K562 (cell line): ENCODE data around the gene DDX54. TPM values are rescaled to one million over a fixed set of nuclear protein-coding genes. Genes with fewer than 3 reads are reported as not detected.

Source experiments
- ATAC-seq: fragments of 200-7000 bp; cut with Tn5 transposase; 3 replicates; pipeline ENCODE4 v1.9.1; 2020; ENCODE audit warnings: moderate library complexity
- BruUV-seq: library from RNA; stranded (reverse); fragments of 400-500 nt; replicated peaks from 2 replicates; lab custom pipeline; 2021; lab: Mats Ljungman, UMichigan
- CTCF ChIA-PET: fragments of 300-600 bp; formaldehyde crosslinking; extraction: SDS; loops from one replicate; lab custom pipeline; 2021; ENCODE audit warnings: low intra/inter-chr PET ratio; lab: Yijun Ruan, JAX
- POLR2A ChIA-PET: fragments of 300-600, 350-650 bp; sonication (Branson Sonifier 250); formaldehyde crosslinking; extraction: SDS; loops from one replicate; lab custom pipeline; 2021; ENCODE audit warnings: antibody characterized with exemption, inconsistent platforms; lab: Yijun Ruan, JAX
- DNase-seq, 4 experiments: peaks; one replicate each; pipeline versions ENCODE4 v3.0.0 to v3.0.0-alpha.2; 2011 to 2018; ENCODE audit warnings: low spot score in 3 of 4, mixed read lengths in 3 of 4; ENCODE audit errors: extremely low read depth in 1 of 4
- FAIRE-seq: peaks from 2 replicates; lab custom pipeline; 2011; peaks lifted over from hg19 to GRCh38; lab: Jason Lieb, UNC
- H2AFZ ChIP-seq: 2 replicates; pipeline ENCODE4 v1.6.0; 2011; ENCODE audit warnings: low read depth, low read length, control low read depth, inconsistent platforms
- H3K27ac ChIP-seq: fragments of 200-600 bp; 3 replicates; pipeline ENCODE4 v1.8.0; 2011; ENCODE audit warnings: low read depth, mild to moderate bottlenecking, control low read depth, inconsistent platforms, low read length, moderate library complexity, mixed read lengths; ENCODE audit errors: extremely low read depth
- H3K27me3 ChIP-seq, 2 experiments: fragments of 300-600 bp in 1 of 2; 2 replicates in 1 of 2; 3 replicates in 1 of 2; pipeline versions ENCODE4 v1.6.0 to v1.8.0; 2011; ENCODE audit warnings: inconsistent platforms in 2 of 2, low read length in 2 of 2, mild to moderate bottlenecking in 1 of 2, mixed read lengths in 1 of 2, moderate library complexity in 1 of 2; ENCODE audit not compliant: control insufficient read depth in 2 of 2, insufficient read depth in 2 of 2
- H3K36me3 ChIP-seq: fragments of 300-600 bp; 3 replicates; pipeline ENCODE4 v1.8.0; 2011; ENCODE audit warnings: mild to moderate bottlenecking, low read length, inconsistent platforms; ENCODE audit not compliant: control insufficient read depth, insufficient read depth
- H3K4me1 ChIP-seq, 2 experiments: fragments of 200-600 bp in 1 of 2; replicated peaks in 1 of 2; 2 replicates in 1 of 2; 3 replicates in 1 of 2; pipeline versions ENCODE4 v1.5.1 to v1.8.0; 2011; ENCODE audit warnings: inconsistent platforms in 2 of 2, low read length in 2 of 2, mild to moderate bottlenecking in 1 of 2, mixed read lengths in 1 of 2, moderate library complexity in 1 of 2; ENCODE audit not compliant: control insufficient read depth in 2 of 2, insufficient read depth in 2 of 2
- H3K4me2 ChIP-seq: 2 replicates; pipeline ENCODE4 v1.6.1; 2011; ENCODE audit warnings: low read length, control low read depth, inconsistent platforms, mixed read lengths; ENCODE audit not compliant: insufficient read depth
- H3K4me3 ChIP-seq: fragments of 200-600 bp; sonication (generic), shearing (Covaris generic); 2 replicates; pipeline ENCODE4 v1.5.1; 2016; ENCODE audit warnings: control low read depth, inconsistent platforms
- H3K79me2 ChIP-seq: fragments of 200-600 bp; 3 replicates; pipeline ENCODE4 v1.8.0; 2011; ENCODE audit warnings: low read length, inconsistent platforms; ENCODE audit not compliant: control insufficient read depth, insufficient read depth
- H3K9ac ChIP-seq, 2 experiments: 2 replicates each; pipeline versions ENCODE4 v1.6.0 to v1.6.1; 2011; ENCODE audit warnings: low read depth in 2 of 2, low read length in 2 of 2, control low read depth in 1 of 2, inconsistent platforms in 1 of 2, mild to moderate bottlenecking in 1 of 2, mixed read lengths in 1 of 2; ENCODE audit not compliant: insufficient read depth in 1 of 2
- H3K9me1 ChIP-seq: one replicate; pipeline ENCODE4 v1.6.0; 2011; ENCODE audit warnings: inconsistent platforms, mild to moderate bottlenecking, low read length, moderate library complexity; ENCODE audit not compliant: control insufficient read depth, insufficient read depth
- H3K9me3 ChIP-seq: replicated peaks from 2 replicates; pipeline ENCODE4 v1.5.1; 2011; ENCODE audit warnings: low read depth, low read length, inconsistent platforms; ENCODE audit not compliant: control insufficient read depth, insufficient read depth
- H4K20me1 ChIP-seq: replicated peaks from 2 replicates; pipeline ENCODE4 v1.6.1; 2011; ENCODE audit warnings: low read length, inconsistent platforms, mixed read lengths; ENCODE audit not compliant: control insufficient read depth, insufficient read depth
- CEBPG ChIP-seq, 3 experiments: fragments of 200-800 bp in 1 of 3; sonication (Bioruptor generic) in 1 of 3; sonication (generic) in 1 of 3; formaldehyde crosslinking in 1 of 3; IDR thresholded peaks in 2 of 3; conservative IDR thresholded peaks in 1 of 3; 2 replicates each; pipeline versions ENCODE4 v1.6.1 to v1.8.0; 2016 to 2022; ENCODE audit warnings: missing compliant biosample characterization in 2 of 3, missing genetic modification characterization in 2 of 3, mild to moderate bottlenecking in 1 of 3, missing genetic modification reagents in 1 of 3
- HEY1 ChIP-seq: fragments of 250-450 bp; sonication (Bioruptor Pico); IDR thresholded peaks from 2 replicates; pipeline ENCODE4 v1.5.0; 2020; ENCODE audit warnings: mild to moderate bottlenecking, moderate library complexity, borderline replicate concordance
- KLF10 ChIP-seq: fragments of 250-450 bp; sonication (Bioruptor Pico); IDR thresholded peaks from 2 replicates; pipeline ENCODE4 v1.6.1; 2021; ENCODE audit warnings: matching md5 sums
- NR1H2 ChIP-seq: sonication (generic); formaldehyde crosslinking; IDR thresholded peaks from 2 replicates; pipeline ENCODE4 v1.4.0; 2020; ENCODE audit warnings: mild to moderate bottlenecking, missing genetic modification reagents
- OTX1 ChIP-seq: fragments of 450-650 bp; formaldehyde crosslinking; IDR thresholded peaks from 2 replicates; pipeline ENCODE4 v1.4.0; 2022; ENCODE audit warnings: mild to moderate bottlenecking
- PHF21A ChIP-seq: fragments of 450-650 bp; IDR thresholded peaks from 2 replicates; pipeline ENCODE4 v1.6.1; 2017; ENCODE audit warnings: low read depth, borderline replicate concordance
- PHF8 ChIP-seq: fragments of 200-600 bp; sonication (generic); IDR thresholded peaks from 2 replicates; pipeline ENCODE4 v1.6.1; 2012; ENCODE audit warnings: mixed run types, mild to moderate bottlenecking, inconsistent platforms, low read length, moderate library complexity, borderline replicate concordance
- PYGO2 ChIP-seq: fragments of 450-650 bp; IDR thresholded peaks from 2 replicates; pipeline ENCODE4 v1.6.1; 2016; ENCODE audit warnings: mild to moderate bottlenecking, missing genetic modification characterization, moderate library complexity, missing compliant biosample characterization
- RB1 ChIP-seq: fragments of 450-650 bp; IDR thresholded peaks from 2 replicates; pipeline ENCODE4 v1.6.1; 2017; ENCODE audit warnings: low read depth, mild to moderate bottlenecking
- SIX5 ChIP-seq, 2 experiments: IDR thresholded peaks; 2 replicates each; pipeline ENCODE4 v1.6.1; 2011; ENCODE audit warnings: low read length in 2 of 2, borderline replicate concordance in 1 of 2, low read depth in 1 of 2, mild to moderate bottlenecking in 1 of 2, moderate library complexity in 1 of 2; ENCODE audit not compliant: insufficient read depth in 1 of 2
- SRSF9 ChIP-seq: fragments of 200-400 bp; formaldehyde crosslinking; IDR thresholded peaks from 2 replicates; pipeline ENCODE4 v1.6.1; 2017; ENCODE audit warnings: low read depth, low read length, borderline replicate concordance
- XRCC3 ChIP-seq: fragments of 450-650 bp; IDR thresholded peaks from 2 replicates; pipeline ENCODE4 v1.6.1; 2017; ENCODE audit warnings: mild to moderate bottlenecking, moderate library complexity
- ZBTB49 ChIP-seq: sonication (generic); formaldehyde crosslinking; IDR thresholded peaks from 2 replicates; pipeline ENCODE4 v1.8.0; 2022; ENCODE audit warnings: missing genetic modification reagents, mild to moderate bottlenecking, borderline replicate concordance
- ZKSCAN3 ChIP-seq: fragments of 250-450 bp; sonication (Bioruptor Pico); IDR thresholded peaks from 2 replicates; pipeline ENCODE4 v1.4.0; 2020
- WGBS: fragments of 100-300 bp; shearing (Covaris generic); methylation state at CpG from one replicate; pipeline ENCODE4 v1.1.6; 2016; ENCODE audit warnings: low coverage, mixed read lengths; ENCODE audit not compliant: insufficient coverage; ENCODE audit errors: missing lambda C conversion rate; 5-methylcytosine and 5-hydroxymethylcytosine counted together
- in situ Hi-C: fragments of 300-500 bp; cut with MboI; formaldehyde crosslinking; loops from 4 replicates; pipeline ENCODE4 v1.15.0; 2018; ENCODE audit warnings: inconsistent platforms, mixed read lengths
- intact Hi-C: fragments of 100-400 bp; cut with micrococcal nuclease; formaldehyde crosslinking; loops from 2 replicates; pipeline ENCODE4 v1.14.2; 2022
- polyA plus RNA-seq, 8 experiments: library from polyadenylated mRNA; depleted of rRNA in 4 of 8; stranded (reverse) in 5 of 8; unstranded in 3 of 8; fragments of >200 nt; fragmentation: Nextera tagmentation in 2 of 8; fragmentation: Illumina TruSeq in 1 of 8; extraction: Ambion mirVana in 2 of 8; extraction: Trizol in 1 of 8; gene quantifications; 2 replicates each; pipeline versions ENCODE4 v1.2.1 to v1.2.3, GENCODE V29; 2011 to 2014; ENCODE audit warnings: inconsistent platforms in 1 of 8, missing spikeins in 1 of 8
- total RNA-seq, 7 experiments: library from RNA; depleted of rRNA in 6 of 7; stranded (reverse); fragments of >200 nt in 6 of 7; fragmentation: Illumina TruSeq in 2 of 7; extraction: Trizol in 2 of 7; gene quantifications; 2 replicates each; pipeline versions ENCODE4 v1.2.1 to v1.2.3, GENCODE V29; 2011 to 2021; ENCODE audit warnings: low replicate concordance in 1 of 7

Gene DDX54
- total and polyA plus RNA-seq, 9 of the 15 experiments (the other 6 are each of a cell fraction or from before 2014, with no cell fraction given) = 1.4 to 135 (median 51.4) TPM

GRCh38 chr12:113204804-113205203 is 19.5 kb upstream of the DDX54 start (continued):
- no peak for TF ChIP-seq ZBTB49 (CRISPR knock-in tag)
- no peak for TF ChIP-seq PHF21A

GRCh38 chr12:113203852-113204760 is 18.8 kb upstream of the DDX54 start:
- Histone ChIP-seq H2AFZ (peak overlapping the region; percentile 83), H3K9ac (peak overlapping the region in 1 of 2 experiments; percentile 26; a peak in 1 of 4 replicates), H4K20me1 (no peaks in the 10 kb centered on the region), H3K9me3 (no peaks in the 10 kb centered on the region), H3K4me3 (no peak overlapping the region), H3K4me1 (peaks cover 27 to 29% of the 10 kb centered on the region in 2 experiments), H3K27me3 (no peaks in the 10 kb centered on the region), H3K4me2 (0 out of 2 replicates have a peak overlapping the region, but pooled peaks have one; percentile 23), H3K27ac (peak overlapping the region; percentile 23; the same call in 2 of the 3 replicates), H3K36me3 (no peaks in the 10 kb centered on the region), H3K9me1 (no peaks in the 10 kb centered on the region), H3K79me2 (no peaks in the 10 kb centered on the region)
- CTCF ChIA-PET = no interaction called here
- intact Hi-C loops = no loop called here
- POLR2A ChIA-PET = interaction anchor here (0.7 to 1.4 kb wide), 3 partner anchors 10 to 211 kb away, joined by 4 to 8 read pairs (median 8); partner anchors contain the start of gene TPCN1
- ATAC-seq (no peak), FAIRE-seq (no peak), DNase-seq (no peak)
- in situ Hi-C loops = no loop called here
- 70% methylated on average over 8 of the region's 8 CpGs for WGBS
- BruUV-seq = no TSS peak
- no peak for TF ChIP-seq KLF10 (CRISPR knock-in tag)
- TF ChIP-seq PYGO2 (tag) = no peak
- no peak for TF ChIP-seq XRCC3
- TF ChIP-seq RB1 = no peak
- no peak for TF ChIP-seq SRSF9
- TF ChIP-seq ZKSCAN3 (CRISPR knock-in tag) = no peak
- no peak for TF ChIP-seq NR1H2 (CRISPR knock-in tag)
- no peak for TF ChIP-seq HEY1 (CRISPR knock-in tag)
- no peak for TF ChIP-seq OTX1 (CRISPR knock-in tag)
- no peak for TF ChIP-seq SIX5 (IDR thresholded peaks at IDR 0.05; ENCODE audit: borderline replicate concordance in 1 of 2, insufficient read depth in 1 of 2, low read depth in 1 of 2, low read length in 2 of 2)
- no peak for TF ChIP-seq CEBPG (CRISPR knock-in tag; IDR thresholded peaks at IDR 0.05)
- peak in 1 of 2 experiments; percentile 7; a peak in 1 of 4 replicates for TF ChIP-seq CEBPG (tag; conservative IDR thresholded peaks at IDR 0.05 in 1 of 2, IDR thresholded peaks at IDR 0.05 in 1 of 2)
- no peak for TF ChIP-seq PHF8
